ENCODE data around the gene OBSCN.
"Not testable (repeated sequence)": the region's sequence is repeated elsewhere in the genome, so short reads cannot be mapped to it uniquely, and the experiment has no call there.

OBSCN gene

DNA sequence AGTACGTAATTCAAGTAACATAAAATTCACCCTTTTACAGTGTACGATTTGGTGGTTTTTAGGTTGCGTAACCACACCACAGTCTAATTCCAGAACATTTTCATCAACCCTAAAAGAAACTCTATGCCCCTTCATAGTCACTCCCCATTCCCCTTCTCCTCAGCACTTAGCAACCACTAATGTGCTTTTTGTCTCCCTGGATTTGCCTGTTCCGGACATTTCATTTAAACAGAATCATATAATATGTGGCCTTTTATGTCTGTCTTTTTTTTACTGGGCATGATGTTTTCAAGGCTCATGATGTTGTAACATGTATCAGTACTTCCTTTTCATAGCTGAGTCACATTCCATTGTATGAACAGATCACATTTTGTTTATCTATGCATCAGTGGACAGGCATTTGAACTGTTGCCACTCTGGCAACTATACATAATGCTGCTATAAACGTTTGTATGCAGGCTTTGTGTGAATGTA is 20.8 kb downstream of the OBSCN start:
- DNase-seq = no peak

DNA sequence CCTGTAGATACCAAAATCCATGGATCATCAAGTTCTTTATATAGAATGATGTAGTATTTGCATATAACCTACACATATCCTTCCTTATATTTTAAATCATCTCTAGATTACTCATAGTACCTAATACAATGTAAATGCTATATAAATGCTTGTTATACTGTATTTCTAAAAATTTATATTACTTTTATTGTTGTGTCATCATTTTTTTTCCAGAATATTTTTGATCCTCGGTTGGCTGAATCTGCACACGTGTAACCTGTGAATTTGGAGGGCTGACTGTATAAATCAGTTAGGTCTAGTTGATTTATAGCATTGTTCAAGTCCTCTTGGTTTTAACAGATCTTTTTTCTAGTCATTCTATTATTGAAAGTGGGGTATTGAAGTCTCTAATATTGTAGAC is 23.3 kb downstream of the OBSCN start:
- no peak for DNase-seq

DNA sequence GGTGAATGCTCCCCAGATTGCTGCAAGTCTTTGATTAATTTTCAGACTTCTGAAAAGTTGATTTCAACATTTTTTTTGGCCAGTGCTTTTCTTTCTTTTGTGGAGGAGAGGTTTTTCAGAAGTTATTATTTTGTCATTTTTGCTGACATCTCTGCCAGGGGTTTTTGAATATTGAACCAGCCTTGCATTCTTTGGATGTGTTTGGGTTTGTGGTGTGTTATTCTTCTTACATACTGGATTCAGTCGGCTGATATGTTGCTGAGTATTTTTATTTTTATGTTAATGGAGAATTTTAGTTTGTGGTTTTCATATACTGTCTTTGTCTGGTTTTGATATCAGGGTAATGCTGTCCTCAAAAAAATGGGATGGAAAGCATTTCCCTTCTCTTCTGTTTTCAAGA is 25.3 kb downstream of the OBSCN start:
- no peak for DNase-seq

DNA sequence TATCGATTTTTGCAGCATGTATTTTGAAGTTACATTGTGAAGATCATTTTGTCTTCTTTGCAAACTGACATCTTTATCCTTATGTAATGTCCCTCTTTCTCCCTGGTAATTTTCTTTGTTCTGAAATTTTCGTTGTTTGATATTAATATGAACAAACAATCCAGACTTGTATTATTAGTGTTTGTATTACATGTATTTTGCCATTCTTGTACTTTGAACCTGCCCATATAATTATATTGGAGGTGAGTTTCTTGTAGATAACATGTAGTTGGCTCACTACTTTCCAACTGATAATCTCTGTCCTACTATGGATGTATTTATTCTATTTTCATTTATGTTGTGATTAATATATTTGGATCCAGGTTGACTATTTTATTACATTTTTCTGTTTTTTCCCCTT is 27.1 kb downstream of the OBSCN start:
- no peak for DNase-seq

DNA sequence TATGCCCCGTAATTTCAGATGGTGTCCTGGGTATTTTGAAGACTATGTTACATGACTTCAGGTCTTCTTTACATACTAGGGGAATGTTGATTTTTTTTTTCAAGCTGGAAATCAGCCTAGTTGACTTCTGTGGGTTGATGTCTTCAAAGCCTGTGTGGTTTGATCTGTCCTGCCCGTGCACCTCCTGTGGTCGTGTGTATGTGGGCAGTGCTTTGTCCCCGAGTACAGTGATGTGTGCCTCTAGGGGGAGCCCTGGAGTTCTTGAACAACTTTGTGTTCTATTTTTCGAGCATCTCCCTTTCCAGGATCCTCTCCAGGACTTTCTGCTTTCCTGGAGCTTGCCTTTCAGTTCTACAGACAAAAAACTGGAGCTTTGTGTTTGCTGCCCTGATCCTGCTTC is 28.9 kb downstream of the OBSCN start:
- DNase-seq = no peak

DNA sequence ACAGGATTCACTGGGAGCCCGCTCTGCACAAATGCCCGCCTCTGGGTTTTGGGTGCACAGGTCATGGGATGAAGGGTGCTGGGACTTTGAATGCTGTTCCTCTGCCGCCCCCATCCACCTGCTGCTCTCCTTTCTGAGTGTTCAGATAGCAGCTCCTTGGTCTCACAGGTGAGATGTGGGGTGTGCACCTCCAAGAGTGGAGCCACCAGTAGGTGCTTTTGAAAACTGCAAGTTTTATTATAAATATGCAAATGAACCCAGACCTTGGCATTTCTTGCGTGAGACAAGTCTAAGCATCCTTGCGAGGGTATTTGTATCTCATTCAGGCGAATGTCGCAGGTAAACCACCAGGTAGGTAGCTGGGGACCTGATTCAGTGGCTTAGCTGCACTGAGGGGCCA is 30.2 kb downstream of the OBSCN start:
- DNase-seq = no peak

DNA sequence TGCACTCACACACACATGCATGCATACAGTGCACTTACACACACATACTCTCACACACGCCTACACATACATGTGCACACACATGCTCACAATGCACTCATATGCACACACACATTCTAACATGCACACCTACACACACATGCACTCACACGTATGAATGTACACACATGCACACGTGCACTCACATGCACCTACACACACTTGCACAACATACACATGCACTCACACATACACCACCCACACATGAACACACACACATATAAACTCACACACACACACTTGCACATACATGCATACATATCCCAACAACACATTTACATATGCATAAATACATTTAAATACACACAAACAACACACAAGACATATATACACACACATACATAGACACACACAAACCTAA is 30.6 kb downstream of the OBSCN start:
- DNase-seq = no peak

DNA sequence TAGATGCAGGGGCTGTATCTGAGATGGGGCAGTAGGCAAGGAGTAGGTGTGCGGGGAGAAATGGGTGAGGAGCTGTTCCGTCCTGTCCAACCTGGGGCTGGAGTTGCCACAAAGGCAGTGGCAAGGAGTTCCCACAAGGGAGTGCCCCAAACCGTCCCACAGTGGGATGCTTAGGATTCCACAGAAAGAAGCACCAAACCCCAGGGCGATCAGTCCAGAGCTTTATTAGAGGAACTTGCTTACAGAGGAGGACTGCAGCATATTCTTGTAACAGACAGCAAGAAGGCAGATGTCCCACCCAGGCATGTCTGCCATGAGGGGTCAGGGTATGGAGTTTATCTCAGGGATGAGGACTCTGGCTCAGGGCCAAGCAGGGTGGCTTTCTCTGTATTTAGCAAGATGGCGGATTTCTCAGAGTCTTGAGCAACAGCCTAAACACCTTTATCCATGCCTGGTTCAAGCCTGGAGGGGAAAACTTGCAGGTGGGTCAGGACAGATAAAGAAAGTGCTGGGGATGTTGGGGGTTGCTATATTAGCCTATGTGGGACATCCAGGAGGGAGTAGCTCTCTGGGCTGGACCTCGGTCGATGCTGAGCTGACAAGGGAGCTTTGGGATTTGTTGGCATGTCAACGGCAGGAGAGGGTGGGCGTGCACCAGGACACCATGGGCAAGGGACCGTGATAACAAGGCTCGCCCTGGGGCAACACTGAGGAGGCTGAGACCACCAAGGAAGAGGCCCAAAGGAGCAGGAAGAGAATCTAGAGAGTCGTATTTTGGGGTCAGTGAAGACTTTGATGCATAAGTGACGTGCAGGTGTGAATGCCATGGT is 32.8 kb downstream of the OBSCN start:
- DNase-seq = no peak

DNA sequence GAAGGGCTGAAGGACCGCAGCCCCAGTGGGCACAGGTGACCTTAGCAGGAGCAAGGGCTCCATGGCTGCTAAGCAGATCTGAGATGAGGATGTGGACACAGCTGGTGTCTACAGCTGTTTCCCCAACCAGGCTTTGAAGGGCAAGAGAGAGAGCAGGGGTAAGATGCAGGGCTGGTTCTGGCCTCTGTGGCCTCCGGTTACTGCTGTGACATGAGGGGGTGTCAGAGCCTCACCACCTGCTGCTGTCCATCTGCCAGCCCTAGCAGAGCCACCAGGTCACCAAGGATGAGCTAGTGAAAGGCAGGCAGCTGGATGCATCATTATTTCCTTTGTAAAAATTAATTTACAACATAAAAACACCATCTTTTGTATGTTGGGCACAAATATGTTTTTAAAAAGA is 33.4 kb downstream of the OBSCN start:
- DNase-seq = no peak

DNA sequence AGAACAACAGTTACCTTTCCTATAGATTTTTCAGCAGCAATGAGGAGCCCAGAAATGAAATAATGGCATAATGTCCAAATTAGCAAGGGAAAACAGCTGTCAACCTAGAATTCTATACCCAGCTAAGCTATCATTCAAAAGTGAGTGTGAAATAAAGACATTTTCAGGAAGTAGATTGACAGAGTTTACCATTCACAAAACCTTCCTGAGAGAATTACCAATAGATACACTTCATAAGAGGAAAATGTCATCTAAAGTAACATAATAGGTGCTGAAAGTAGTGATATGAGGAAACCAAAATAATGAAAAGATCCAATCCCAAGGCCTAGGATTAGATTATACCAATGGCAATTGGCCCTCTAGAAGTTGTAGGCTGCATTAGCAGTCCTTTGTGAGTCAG is 34.6 kb downstream of the OBSCN start:
- no peak for DNase-seq

DNA sequence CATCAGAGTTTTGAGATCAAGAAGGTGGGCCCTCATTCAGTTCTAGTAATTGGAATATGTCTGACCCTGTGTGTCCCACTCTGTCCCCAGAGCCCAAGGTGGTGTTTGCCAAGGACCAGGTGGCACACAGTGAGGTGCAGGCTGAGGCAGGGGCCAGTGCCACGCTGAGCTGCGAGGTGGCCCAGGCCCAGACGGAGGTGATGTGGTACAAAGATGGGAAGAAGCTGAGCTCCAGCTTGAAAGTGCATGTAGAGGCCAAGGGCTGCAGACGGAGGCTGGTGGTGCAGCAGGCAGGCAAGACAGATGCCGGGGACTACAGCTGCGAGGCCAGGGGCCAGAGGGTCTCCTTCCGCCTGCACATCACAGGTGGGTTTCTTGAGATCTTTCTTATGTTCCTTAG is 35.2 kb downstream of the OBSCN start:
- no peak for DNase-seq

DNA sequence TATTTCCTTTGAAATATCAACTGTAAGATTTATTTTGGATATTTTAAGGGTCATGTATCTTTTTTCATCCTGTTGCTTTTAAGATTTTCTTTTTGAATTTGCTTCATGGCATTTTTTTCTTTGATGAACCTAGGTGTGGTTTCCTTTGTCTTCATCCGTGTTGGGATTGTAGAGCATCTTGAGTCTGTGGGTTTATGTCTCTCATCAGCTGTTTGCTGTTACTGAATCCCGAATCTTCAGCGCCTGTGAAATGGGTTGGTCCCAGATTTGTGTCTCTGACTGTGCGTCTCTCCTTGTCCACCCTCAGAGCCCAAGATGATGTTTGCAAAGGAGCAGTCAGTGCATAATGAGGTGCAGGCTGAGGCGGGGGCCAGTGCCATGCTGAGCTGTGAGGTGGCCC is 36.1 kb downstream of the OBSCN start:
- not testable (repeated sequence) for DNase-seq

DNA sequence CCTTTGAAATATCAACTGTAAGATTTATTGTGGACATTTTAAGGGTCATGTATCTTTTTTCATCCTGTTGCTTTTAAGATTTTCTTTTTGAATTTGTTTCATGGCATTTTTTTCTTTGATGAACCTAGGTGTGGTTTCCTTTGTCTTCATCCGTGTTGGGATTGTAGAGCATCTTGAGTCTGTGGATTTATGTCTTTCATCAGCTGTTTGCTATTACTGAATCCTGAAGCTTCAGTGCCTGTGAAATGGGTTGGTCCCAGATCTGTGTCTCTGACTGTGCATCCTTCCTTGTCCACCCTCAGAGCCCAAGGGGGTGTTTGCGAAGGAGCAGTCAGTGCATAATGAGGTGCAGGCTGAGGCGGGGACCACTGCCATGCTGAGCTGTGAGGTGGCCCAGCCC is 37.3 kb downstream of the OBSCN start:
- no peak for DNase-seq

DNA sequence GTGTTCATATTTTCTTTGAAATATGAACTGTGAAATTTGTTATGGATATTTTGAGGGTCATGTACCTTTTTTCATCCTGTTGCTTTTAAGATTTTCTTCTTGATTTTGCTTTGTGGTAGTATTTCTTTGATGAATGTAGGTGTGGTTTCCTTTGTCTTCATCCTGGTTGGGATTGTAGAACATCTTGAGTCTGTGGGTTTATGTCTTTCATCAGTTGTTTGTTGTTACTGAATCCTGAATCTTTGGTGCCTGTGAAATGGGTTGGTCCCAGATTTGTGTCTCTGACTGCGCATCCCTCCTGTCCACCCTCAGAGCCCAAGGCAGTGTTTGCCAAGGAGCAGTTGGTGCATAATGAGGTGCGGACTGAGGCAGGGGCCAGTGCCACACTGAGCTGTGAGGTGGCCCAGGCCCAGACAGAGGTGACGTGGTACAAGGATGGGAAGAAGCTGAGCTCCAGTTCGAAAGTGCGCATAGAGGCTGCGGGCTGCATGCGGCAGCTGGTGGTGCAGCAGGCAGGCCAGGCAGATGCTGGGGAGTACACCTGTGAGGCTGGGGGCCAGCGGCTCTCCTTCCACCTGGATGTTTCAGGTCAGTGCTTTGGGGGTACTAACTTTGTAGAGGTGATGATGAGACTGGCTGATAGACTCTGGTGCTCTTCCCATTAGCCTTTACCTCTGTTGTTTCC is 38.5 kb downstream of the OBSCN start:
- DNase-seq = no peak

DNA sequence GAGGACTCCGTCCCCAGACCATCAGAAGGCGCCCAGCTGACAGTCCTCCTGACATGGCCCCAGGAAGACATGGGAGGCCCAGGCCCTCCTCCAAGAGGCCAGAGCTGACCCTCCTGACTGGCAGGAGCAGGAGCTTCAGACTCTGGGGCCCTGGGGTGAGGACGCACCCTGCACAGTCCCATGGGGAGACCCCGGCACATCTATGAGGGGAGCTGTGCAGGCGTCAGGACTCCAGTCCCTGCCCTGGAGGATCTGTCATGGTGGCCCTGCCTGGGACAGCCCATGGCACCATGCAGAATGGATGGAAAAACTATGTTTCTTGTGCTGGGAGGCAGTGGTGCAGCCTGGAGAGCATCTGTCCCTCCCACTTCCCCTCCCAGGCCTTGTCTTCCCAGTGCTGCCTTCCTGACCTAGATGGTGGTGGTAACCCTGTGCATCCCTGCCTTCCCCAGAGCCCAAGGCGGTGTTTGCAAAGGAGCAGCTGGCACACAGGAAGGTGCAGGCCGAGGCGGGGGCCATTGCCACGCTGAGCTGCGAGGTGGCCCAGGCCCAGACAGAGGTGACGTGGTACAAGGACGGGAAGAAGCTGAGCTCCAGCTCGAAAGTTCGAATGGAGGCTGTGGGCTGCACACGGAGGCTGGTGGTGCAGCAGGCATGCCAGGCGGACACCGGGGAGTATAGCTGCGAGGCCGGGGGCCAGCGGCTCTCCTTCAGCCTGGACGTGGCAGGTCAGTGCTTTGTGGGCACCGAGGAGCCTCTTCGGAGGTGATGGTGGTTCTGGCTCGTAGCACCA is 41.9 kb downstream of the OBSCN start:
- DNase-seq = no peak

DNA sequence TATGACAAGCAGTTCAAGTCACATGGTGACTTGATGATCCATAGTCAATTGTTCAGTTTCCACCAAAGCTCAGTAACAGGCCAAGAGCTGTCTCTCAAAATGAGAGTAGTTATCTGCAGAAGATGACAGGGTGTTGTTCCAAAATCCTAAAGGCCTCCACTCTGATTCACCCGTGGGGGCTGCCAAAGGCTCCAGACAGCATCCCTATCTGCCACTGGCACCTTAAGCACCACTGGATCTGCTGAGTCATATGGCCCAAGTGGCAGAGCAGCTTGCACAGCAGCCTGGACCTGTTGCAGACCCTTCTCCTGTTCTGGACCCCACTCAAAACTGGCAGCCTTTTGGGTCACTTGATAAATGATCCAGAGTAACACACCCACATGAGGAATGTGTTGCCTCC is 44.6 kb downstream of the OBSCN start:
- DNase-seq = not testable (repeated sequence)

DNA sequence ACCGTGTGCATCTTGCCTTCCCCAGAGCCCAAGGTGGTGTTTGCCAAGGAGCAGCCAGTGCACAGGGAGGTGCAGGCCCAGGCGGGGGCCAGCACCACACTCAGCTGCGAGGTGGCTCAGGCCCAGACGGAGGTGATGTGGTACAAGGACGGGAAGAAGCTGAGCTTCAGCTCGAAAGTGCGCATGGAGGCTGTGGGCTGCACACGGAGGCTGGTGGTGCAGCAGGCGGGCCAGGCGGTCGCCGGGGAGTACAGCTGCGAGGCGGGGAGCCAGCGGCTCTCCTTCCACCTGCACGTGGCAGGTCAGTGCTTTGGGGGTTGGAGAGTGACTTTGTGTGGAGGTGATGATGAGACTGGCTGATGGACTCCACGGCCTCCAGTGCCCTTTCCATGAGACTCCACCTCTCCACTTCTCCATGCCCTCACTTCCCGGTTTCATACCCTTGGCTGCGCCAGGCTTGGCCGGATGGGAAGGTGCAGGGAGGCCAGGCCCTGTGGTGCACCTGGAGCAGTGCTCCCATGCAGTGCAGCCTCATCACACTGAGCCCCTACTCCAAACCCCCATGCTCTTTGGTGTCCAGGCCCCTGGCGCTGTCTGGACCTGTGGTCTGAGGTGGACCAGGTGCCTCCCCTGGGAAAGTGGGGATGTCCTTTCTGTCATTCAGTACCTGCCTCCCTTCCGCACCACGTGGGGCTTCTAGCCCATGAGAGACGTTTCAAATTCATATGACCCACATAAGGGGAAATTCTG is 49.0 kb downstream of the OBSCN start:
- no peak for DNase-seq

DNA sequence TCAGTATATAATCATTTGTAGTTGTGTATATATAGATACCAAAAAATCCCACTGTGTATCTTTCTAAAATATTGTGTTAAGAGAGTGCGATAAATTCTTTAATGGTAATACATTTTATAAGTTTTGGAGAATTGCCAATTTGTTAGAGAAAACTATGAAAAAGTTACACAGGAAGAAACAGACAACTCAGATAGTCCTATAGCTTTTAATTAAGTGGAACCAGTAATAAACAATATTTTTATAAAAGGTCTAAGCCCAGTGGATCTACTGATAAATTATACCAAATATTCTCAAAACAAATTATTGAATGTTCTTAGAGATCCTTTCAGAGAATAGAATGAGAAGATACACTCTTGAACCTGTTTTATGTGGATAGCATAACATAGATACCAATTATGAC is 50.6 kb downstream of the OBSCN start:
- DNase-seq = no peak

DNA sequence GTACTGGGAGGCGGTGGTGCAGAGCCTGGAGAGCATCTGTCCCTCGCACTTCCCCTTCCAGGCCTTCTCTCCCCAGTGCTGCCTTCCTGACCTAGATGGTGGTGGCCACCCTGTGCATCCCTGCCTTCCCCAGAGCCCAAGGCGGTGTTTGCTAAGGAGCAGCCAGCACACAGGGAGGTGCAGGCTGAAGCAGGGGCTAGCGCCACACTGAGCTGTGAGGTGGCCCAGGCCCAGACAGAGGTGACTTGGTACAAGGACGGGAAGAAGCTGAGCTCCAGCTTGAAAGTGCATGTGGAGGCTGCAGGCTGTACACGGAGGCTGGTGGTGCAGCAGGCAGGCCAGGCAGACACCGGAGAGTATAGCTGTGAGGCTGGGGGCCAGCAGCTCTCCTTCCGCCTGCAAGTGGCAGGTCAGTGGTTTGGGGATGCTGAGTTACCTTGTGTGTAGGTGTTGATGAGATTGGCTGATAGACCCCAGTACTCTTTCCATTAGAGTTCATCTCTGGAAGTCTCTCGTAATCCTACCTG is 51.6 kb downstream of the OBSCN start:
- DNase-seq = no peak

DNA sequence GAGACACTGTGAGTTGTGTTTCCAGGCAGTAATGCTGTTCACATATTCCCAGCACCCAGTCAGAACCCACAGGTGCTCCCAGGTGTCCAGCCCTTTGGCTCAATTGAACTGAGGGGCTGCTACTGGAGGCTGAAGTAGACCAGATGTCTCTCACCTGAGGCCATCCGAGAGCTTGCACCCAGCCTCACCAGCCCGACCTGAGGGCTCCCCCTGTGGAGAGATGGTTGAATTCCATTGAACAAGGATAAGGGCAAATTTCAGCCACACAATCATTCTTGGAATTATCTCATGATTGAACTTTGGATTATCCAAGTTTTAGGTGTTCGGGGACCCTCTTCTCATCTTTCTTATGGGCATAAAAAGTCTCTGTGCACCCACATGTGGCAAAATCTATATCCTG is 52.1 kb downstream of the OBSCN start:
- DNase-seq = no peak

DNA sequence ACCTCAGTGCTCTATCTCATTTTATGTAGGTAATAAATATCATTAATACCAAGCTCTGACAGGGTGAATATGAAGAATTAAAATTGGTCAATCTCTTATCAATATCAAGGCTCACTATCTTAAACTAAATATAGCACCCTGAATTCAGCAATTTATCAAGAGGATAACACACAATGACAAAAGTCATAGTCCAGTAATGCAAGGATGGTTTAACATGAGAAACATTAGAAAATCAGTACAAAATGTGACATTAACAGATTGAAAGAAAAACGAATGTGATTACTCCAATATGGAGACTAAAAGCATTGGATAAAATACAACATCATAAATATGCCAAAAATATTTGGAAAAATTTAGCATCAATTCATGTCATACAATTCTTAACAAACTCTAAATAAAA is 53.9 kb downstream of the OBSCN start:
- DNase-seq = no peak

DNA sequence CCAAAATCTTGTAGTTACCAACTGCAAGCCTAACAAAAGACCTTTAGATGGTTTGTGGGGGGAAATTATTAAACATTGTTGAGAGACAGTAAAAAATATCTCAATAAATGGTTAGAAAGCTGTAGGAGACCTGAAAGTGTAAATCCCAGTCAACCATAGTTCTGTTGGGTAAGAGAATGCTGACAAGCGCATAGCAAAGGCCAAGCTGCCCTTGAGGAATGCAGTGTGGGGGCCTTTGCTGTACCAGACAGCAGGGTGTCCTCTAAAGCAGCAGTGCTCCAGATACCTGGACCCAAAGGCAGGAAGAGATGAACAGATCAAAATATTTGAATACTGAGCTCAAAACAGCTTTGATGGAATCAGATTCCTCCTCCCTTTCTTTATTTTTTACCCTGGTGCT is 54.6 kb downstream of the OBSCN start:
- DNase-seq = no peak

DNA sequence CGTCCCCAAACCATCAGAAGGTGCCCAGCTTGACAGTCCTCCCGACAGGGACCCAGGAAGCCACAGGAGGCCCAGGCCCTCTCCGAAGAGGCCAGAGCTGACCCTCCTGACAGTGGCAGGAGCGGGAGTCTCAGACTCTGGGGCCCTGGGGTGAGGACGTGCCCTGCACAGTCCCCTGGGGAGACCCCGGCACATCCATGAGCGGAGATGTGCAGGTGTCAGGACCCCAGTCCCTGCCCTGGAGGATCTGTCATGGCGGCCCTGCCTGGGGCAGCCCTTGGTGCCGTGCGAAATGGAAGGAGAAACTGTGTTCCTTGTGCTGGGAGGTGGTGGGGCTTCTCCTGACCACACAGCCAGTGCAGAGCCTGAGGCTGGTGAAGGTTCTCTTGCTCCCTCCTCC is 55.8 kb downstream of the OBSCN start:
- DNase-seq = no peak

Data from activated effector memory CD4-positive, alpha-beta T cell treated with Interleukin-2 at 50 U/mL for 16 hours (primary cell).